Lower leg skin (tissue), 3 donors: Measurements from ENCODE around the gene OR52A5.
"Not testable (repeated sequence)": the region's sequence is repeated elsewhere in the genome, so short reads cannot be mapped to it uniquely, and the experiment has no call there.

Experiments
- POLR2A ChIP-seq, 2 donors: fragments of 450-650 bp; IDR thresholded peaks; one replicate each; pipeline ENCODE4 v1.6.1; 2016 to 2017; ENCODE audit warnings: antibody characterized with exemption in 2 of 2, mild to moderate bottlenecking in 1 of 2, moderate library complexity in 1 of 2
- TF ChIP-seq, protein P1 (sequence below), 3 donors: fragments of 450-650 bp; IDR thresholded peaks; one replicate each; pipeline ENCODE4 v1.5.1; 2016; ENCODE audit warnings: antibody characterized with exemption in 3 of 3, mild to moderate bottlenecking in 3 of 3, moderate library complexity in 2 of 3

- TF ChIP-seq, protein P1, sequence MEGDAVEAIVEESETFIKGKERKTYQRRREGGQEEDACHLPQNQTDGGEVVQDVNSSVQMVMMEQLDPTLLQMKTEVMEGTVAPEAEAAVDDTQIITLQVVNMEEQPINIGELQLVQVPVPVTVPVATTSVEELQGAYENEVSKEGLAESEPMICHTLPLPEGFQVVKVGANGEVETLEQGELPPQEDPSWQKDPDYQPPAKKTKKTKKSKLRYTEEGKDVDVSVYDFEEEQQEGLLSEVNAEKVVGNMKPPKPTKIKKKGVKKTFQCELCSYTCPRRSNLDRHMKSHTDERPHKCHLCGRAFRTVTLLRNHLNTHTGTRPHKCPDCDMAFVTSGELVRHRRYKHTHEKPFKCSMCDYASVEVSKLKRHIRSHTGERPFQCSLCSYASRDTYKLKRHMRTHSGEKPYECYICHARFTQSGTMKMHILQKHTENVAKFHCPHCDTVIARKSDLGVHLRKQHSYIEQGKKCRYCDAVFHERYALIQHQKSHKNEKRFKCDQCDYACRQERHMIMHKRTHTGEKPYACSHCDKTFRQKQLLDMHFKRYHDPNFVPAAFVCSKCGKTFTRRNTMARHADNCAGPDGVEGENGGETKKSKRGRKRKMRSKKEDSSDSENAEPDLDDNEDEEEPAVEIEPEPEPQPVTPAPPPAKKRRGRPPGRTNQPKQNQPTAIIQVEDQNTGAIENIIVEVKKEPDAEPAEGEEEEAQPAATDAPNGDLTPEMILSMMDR (IDR thresholded peaks at IDR 0.05), result not testable (repeated sequence)
- TF ChIP-seq POLR2A (IDR thresholded peaks at IDR 0.05), result not testable (repeated sequence)
Observed at GRCh38 chr11:5161045-5161444, 22.9 kb upstream of the OR52A5 start.
